ENCODE data around the gene GABRB2. TPM values are rescaled to one million over a fixed set of nuclear protein-coding genes. Genes with fewer than 3 reads are reported as not detected.
"Not testable (repeated sequence)": the region's sequence is repeated elsewhere in the genome, so short reads cannot be mapped to it uniquely, and the experiment has no call there.

Gene GABRB2
- total RNA-seq, 1 donor from 2014 or later, result not detected

GRCh38 chr5:161305601-161306000 is 240.9 kb downstream of the GABRB2 start:
- Mint-ChIP-seq H3K27me3 (ENCODE audit: unreplicated experiment) (no peaks in the 10 kb centered on the region), H3K27ac (ENCODE audit: unreplicated experiment) (no peak overlapping the region), H3K4me3 (ENCODE audit: unreplicated experiment) (no peak overlapping the region), H3K36me3 (ENCODE audit: unreplicated experiment) (no peaks in the 10 kb centered on the region), H3K9me3 (ENCODE audit: unreplicated experiment) (no peaks in the 10 kb centered on the region), H3K4me1 (ENCODE audit: low read depth, unreplicated experiment) (peaks cover 6% of the 10 kb centered on the region)
- TF ChIP-seq CTCF (IDR thresholded peaks at IDR 0.05; ENCODE audit: partially characterized antibody, unreplicated experiment), result no peak
- no peak for DNase-seq

GRCh38 chr5:161302559-161302958 is 244.0 kb downstream of the GABRB2 start:
- Mint-ChIP-seq H3K4me1 (ENCODE audit: low read depth, unreplicated experiment) (peaks cover 6% of the 10 kb centered on the region), H3K36me3 (ENCODE audit: unreplicated experiment) (no peaks in the 10 kb centered on the region), H3K27ac (ENCODE audit: unreplicated experiment) (no peak overlapping the region), H3K9me3 (ENCODE audit: unreplicated experiment) (peaks cover 3% of the 10 kb centered on the region), H3K27me3 (ENCODE audit: unreplicated experiment) (no peaks in the 10 kb centered on the region), H3K4me3 (ENCODE audit: unreplicated experiment) (no peak overlapping the region)
- no peak for TF ChIP-seq CTCF (IDR thresholded peaks at IDR 0.05; ENCODE audit: partially characterized antibody, unreplicated experiment)
- no peak for DNase-seq

- no peak for TF ChIP-seq CTCF (IDR thresholded peaks at IDR 0.05; ENCODE audit: partially characterized antibody, unreplicated experiment)
- Mint-ChIP-seq H3K4me3 (ENCODE audit: unreplicated experiment) (no peak overlapping the region), H3K27ac (ENCODE audit: unreplicated experiment) (no peak overlapping the region), H3K4me1 (ENCODE audit: low read depth, unreplicated experiment) (peaks cover 6% of the 10 kb centered on the region), H3K36me3 (ENCODE audit: unreplicated experiment) (no peaks in the 10 kb centered on the region), H3K27me3 (ENCODE audit: unreplicated experiment) (no peaks in the 10 kb centered on the region), H3K9me3 (ENCODE audit: unreplicated experiment) (peaks cover 3% of the 10 kb centered on the region)
- DNase-seq, result no peak
Observed at GRCh38 chr5:161301586-161301985, 244.9 kb downstream of the GABRB2 start.

GRCh38 chr5:161299053-161299452 is 247.5 kb downstream of the GABRB2 start:
- no peak overlapping the region for H3K27ac Mint-ChIP-seq (ENCODE audit: unreplicated experiment)
- H3K4me1 Mint-ChIP-seq (ENCODE audit: low read depth, unreplicated experiment), result peaks cover 6% of the 10 kb centered on the region
- H3K4me3 Mint-ChIP-seq (ENCODE audit: unreplicated experiment), result no peak overlapping the region
- no peaks in the 10 kb centered on the region for H3K36me3 Mint-ChIP-seq (ENCODE audit: unreplicated experiment)
- no peak for DNase-seq
- peaks cover 3% of the 10 kb centered on the region for H3K9me3 Mint-ChIP-seq (ENCODE audit: unreplicated experiment)
- H3K27me3 Mint-ChIP-seq (ENCODE audit: unreplicated experiment), result no peaks in the 10 kb centered on the region
- TF ChIP-seq CTCF (IDR thresholded peaks at IDR 0.05; ENCODE audit: partially characterized antibody, unreplicated experiment), result no peak

GRCh38 chr5:161297388-161297787 is 249.1 kb downstream of the GABRB2 start:
- not testable (repeated sequence) for DNase-seq; H3K4me1 Mint-ChIP-seq (ENCODE audit: low read depth, unreplicated experiment); H3K9me3 Mint-ChIP-seq (ENCODE audit: unreplicated experiment); H3K36me3 Mint-ChIP-seq (ENCODE audit: unreplicated experiment); H3K27me3 Mint-ChIP-seq (ENCODE audit: unreplicated experiment); H3K4me3 Mint-ChIP-seq (ENCODE audit: unreplicated experiment); H3K27ac Mint-ChIP-seq (ENCODE audit: unreplicated experiment)
